Measurements from ENCODE around the gene TOM1L2. TPM values are rescaled to one million over a fixed set of nuclear protein-coding genes. Genes with fewer than 3 reads are reported as not detected.
A peak's percentile ranks its signal among the peaks of the same experiment; 100 is the strongest.

Gene TOM1L2
- total and polyA plus RNA-seq, 2 experiments from 2014 or later: 21.5 to 29.6 TPM

- TF ChIP-seq EZH2 (IDR thresholded peaks at IDR 0.05; ENCODE audit: borderline replicate concordance): no peak
- TF ChIP-seq CTCF (IDR thresholded peaks at IDR 0.05; ENCODE audit: poor library complexity): no peak
- Histone ChIP-seq H3K4me2 (no peak overlapping the region), H4K20me1 (ENCODE audit: insufficient read depth, poor library complexity, severe bottlenecking) (peaks cover 40% of the 10 kb centered on the region), H3K27ac (peak overlapping the region; percentile 94), H3K36me3 (replicated peaks; ENCODE audit: insufficient read depth, low read depth) (no peaks in the 10 kb centered on the region), H2AFZ (no peak overlapping the region), H3K9me3 (ENCODE audit: low read depth) (no peaks in the 10 kb centered on the region), H3K27me3 (no peaks in the 10 kb centered on the region), H3K9me2 (replicated peaks; ENCODE audit: insufficient read depth) (no peaks in the 10 kb centered on the region), H3K79me2 (peaks cover 96% of the 10 kb centered on the region), H3K4me1 (ENCODE audit: insufficient read depth) (peaks cover 55% of the 10 kb centered on the region), H3K4me3 (no peak overlapping the region)
- DNase-seq (ENCODE audit: low spot score): no peak
- WGBS (ENCODE audit: low lambda C conversion rate, missing lambda C conversion rate): 96% methylated on average over 16 of the region's 16 CpGs
Measured at GRCh38 chr17:17826942-17827785, 145.0 kb downstream of the TOM1L2 start.

- peaks cover 40% of the 10 kb centered on the region for H4K20me1 ChIP-seq (ENCODE audit: insufficient read depth, poor library complexity, severe bottlenecking)
- H3K27me3 ChIP-seq: no peaks in the 10 kb centered on the region
- 96% methylated on average over 2 of the region's 2 CpGs for WGBS (ENCODE audit: low lambda C conversion rate, missing lambda C conversion rate)
- peaks cover 96% of the 10 kb centered on the region for H3K79me2 ChIP-seq
- peak overlapping the region; percentile 94 for H3K27ac ChIP-seq
- no peak for DNase-seq (ENCODE audit: low spot score)
- H3K4me3 ChIP-seq: no peak overlapping the region
- no peaks in the 10 kb centered on the region for H3K9me2 ChIP-seq (replicated peaks; ENCODE audit: insufficient read depth)
- H3K4me1 ChIP-seq (ENCODE audit: insufficient read depth): peaks cover 55% of the 10 kb centered on the region
- no peaks in the 10 kb centered on the region for H3K36me3 ChIP-seq (replicated peaks; ENCODE audit: insufficient read depth, low read depth)
- no peak overlapping the region for H2AFZ ChIP-seq
- H3K4me2 ChIP-seq: no peak overlapping the region
- TF ChIP-seq CTCF (IDR thresholded peaks at IDR 0.05; ENCODE audit: poor library complexity) (no peak), EZH2 (IDR thresholded peaks at IDR 0.05; ENCODE audit: borderline replicate concordance) (no peak)
- no peaks in the 10 kb centered on the region for H3K9me3 ChIP-seq (ENCODE audit: low read depth)
Measured at GRCh38 chr17:17826342-17826713, 145.9 kb downstream of the TOM1L2 start.

GRCh38 chr17:17824783-17825614 lies 147.2 kb downstream of the TOM1L2 start:
- H3K4me2 ChIP-seq: peak overlapping the region; percentile 72
- WGBS (ENCODE audit: low lambda C conversion rate, missing lambda C conversion rate): 55% methylated on average over 13 of the region's 14 CpGs
- TF ChIP-seq EZH2phosphoT487 (IDR thresholded peaks at IDR 0.05; ENCODE audit: low read depth, severe bottlenecking, unreplicated experiment) (no peak), EZH2 (IDR thresholded peaks at IDR 0.05; ENCODE audit: borderline replicate concordance) (no peak), CTCF (IDR thresholded peaks at IDR 0.05; ENCODE audit: poor library complexity) (no peak)
- peak overlapping the region; percentile 94 for H3K27ac ChIP-seq
- H3K4me1 ChIP-seq (ENCODE audit: insufficient read depth): peaks cover 57% of the 10 kb centered on the region
- H3K4me3 ChIP-seq: no peak overlapping the region
- no peaks in the 10 kb centered on the region for H3K9me3 ChIP-seq (ENCODE audit: low read depth)
- H2AFZ ChIP-seq: no peak overlapping the region
- DNase-seq (ENCODE audit: low spot score): no peak
- H3K79me2 ChIP-seq: peaks cover 96% of the 10 kb centered on the region
- H3K9me2 ChIP-seq (replicated peaks; ENCODE audit: insufficient read depth): no peaks in the 10 kb centered on the region
- H3K27me3 ChIP-seq: no peaks in the 10 kb centered on the region
- H4K20me1 ChIP-seq (ENCODE audit: insufficient read depth, poor library complexity, severe bottlenecking): peaks cover 42% of the 10 kb centered on the region
- no peaks in the 10 kb centered on the region for H3K36me3 ChIP-seq (replicated peaks; ENCODE audit: insufficient read depth, low read depth)
